K562 (cell line): ENCODE data around the gene PRPF6. TPM values are rescaled to one million over a fixed set of nuclear protein-coding genes. Genes with fewer than 3 reads are reported as not detected.

Source experiments
- FOXJ3 ChIP-seq: sonication (generic); formaldehyde crosslinking; IDR thresholded peaks from 2 replicates; pipeline ENCODE4 v1.4.0; 2020; ENCODE audit warnings: mild to moderate bottlenecking, missing genetic modification reagents
- FOXM1 ChIP-seq, 2 experiments: fragments of 450-650 bp in 1 of 2; sonication (generic) in 1 of 2; formaldehyde crosslinking in 1 of 2; IDR thresholded peaks; 2 replicates each; pipeline versions ENCODE4 v1.6.1 to v1.9.0; 2017 to 2022; ENCODE audit warnings: low read depth in 2 of 2, mild to moderate bottlenecking in 2 of 2, missing genetic modification reagents in 1 of 2, moderate library complexity in 1 of 2
- MLX ChIP-seq, 2 experiments: fragments of 450-650 bp in 1 of 2; sonication (generic) in 1 of 2; formaldehyde crosslinking; conservative IDR thresholded peaks; 2 replicates each; pipeline versions ENCODE4 v1.4.0 to v1.8.1; 2020 to 2022; ENCODE audit warnings: mild to moderate bottlenecking in 1 of 2, missing genetic modification reagents in 1 of 2
- NFXL1 ChIP-seq: fragments of 450-650 bp; formaldehyde crosslinking; IDR thresholded peaks from 2 replicates; pipeline ENCODE4 v1.4.0; 2021; ENCODE audit warnings: mild to moderate bottlenecking
- POLR3A ChIP-seq: IDR thresholded peaks from 2 replicates; pipeline ENCODE4 v1.6.1; 2011; ENCODE audit warnings: borderline replicate concordance, mild to moderate bottlenecking, moderate library complexity; ENCODE audit not compliant: insufficient read length, insufficient read depth; ENCODE audit errors: extremely low read depth
- SETDB1 ChIP-seq: IDR thresholded peaks from one replicate; pipeline ENCODE4 v1.6.1; 2012; ENCODE audit warnings: low read length, control low read depth, inconsistent platforms
- WHSC1 ChIP-seq: IDR thresholded peaks from one replicate; pipeline ENCODE4 v1.6.1; 2012; ENCODE audit warnings: low read length, control low read depth, inconsistent platforms
- ZNF324 ChIP-seq: fragments of 250-450 bp; sonication (Bioruptor Pico); IDR thresholded peaks from 2 replicates; pipeline ENCODE4 v1.4.0; 2020; ENCODE audit warnings: mild to moderate bottlenecking
- ZNF699 ChIP-seq: fragments of 250-450 bp; sonication (Bioruptor Pico); IDR thresholded peaks from 2 replicates; pipeline ENCODE4 v1.8.0; 2021; ENCODE audit warnings: mild to moderate bottlenecking, moderate library complexity; ENCODE audit not compliant: insufficient replicate concordance
- ZNF780A ChIP-seq: fragments of 250-450 bp; sonication (Bioruptor Pico); IDR thresholded peaks from 2 replicates; pipeline ENCODE4 v1.5.0; 2021; ENCODE audit warnings: mild to moderate bottlenecking
- polyA plus RNA-seq, 8 experiments: library from polyadenylated mRNA; depleted of rRNA in 4 of 8; stranded (reverse) in 5 of 8; unstranded in 3 of 8; fragments of >200 nt; fragmentation: Nextera tagmentation in 2 of 8; fragmentation: Illumina TruSeq in 1 of 8; extraction: Ambion mirVana in 2 of 8; extraction: Trizol in 1 of 8; gene quantifications; 2 replicates each; pipeline versions ENCODE4 v1.2.1 to v1.2.3, GENCODE V29; 2011 to 2014; ENCODE audit warnings: inconsistent platforms in 1 of 8, missing spikeins in 1 of 8
- total RNA-seq, 7 experiments: library from RNA; depleted of rRNA in 6 of 7; stranded (reverse); fragments of >200 nt in 6 of 7; fragmentation: Illumina TruSeq in 2 of 7; extraction: Trizol in 2 of 7; gene quantifications; 2 replicates each; pipeline versions ENCODE4 v1.2.1 to v1.2.3, GENCODE V29; 2011 to 2021; ENCODE audit warnings: low replicate concordance in 1 of 7
- TF ChIP-seq, protein P1 (sequence below), 2 experiments: fragments of 450-650 bp; IDR thresholded peaks; 2 replicates each; pipeline ENCODE4 v1.6.1; 2016; ENCODE audit warnings: mild to moderate bottlenecking in 2 of 2, borderline replicate concordance in 1 of 2, low read depth in 1 of 2, moderate library complexity in 1 of 2
- TF ChIP-seq, protein P2 (sequence below): fragments of 450-650 bp; IDR thresholded peaks from 2 replicates; pipeline ENCODE4 v1.6.1; 2016; ENCODE audit warnings: missing biosample characterization, missing genetic modification characterization
- TF ChIP-seq, protein P3 (sequence below): fragments of 450-650 bp; formaldehyde crosslinking; IDR thresholded peaks from 2 replicates; pipeline ENCODE4 v1.4.0; 2022; ENCODE audit warnings: missing genetic modification characterization

Gene PRPF6
- total and polyA plus RNA-seq, 9 of the 15 experiments (the other 6 are each of a cell fraction or from before 2014, with no cell fraction given): 4.2 to 83.2 (median 59.9) TPM

- no peak for TF ChIP-seq POLR3A
- TF ChIP-seq, protein P1, sequence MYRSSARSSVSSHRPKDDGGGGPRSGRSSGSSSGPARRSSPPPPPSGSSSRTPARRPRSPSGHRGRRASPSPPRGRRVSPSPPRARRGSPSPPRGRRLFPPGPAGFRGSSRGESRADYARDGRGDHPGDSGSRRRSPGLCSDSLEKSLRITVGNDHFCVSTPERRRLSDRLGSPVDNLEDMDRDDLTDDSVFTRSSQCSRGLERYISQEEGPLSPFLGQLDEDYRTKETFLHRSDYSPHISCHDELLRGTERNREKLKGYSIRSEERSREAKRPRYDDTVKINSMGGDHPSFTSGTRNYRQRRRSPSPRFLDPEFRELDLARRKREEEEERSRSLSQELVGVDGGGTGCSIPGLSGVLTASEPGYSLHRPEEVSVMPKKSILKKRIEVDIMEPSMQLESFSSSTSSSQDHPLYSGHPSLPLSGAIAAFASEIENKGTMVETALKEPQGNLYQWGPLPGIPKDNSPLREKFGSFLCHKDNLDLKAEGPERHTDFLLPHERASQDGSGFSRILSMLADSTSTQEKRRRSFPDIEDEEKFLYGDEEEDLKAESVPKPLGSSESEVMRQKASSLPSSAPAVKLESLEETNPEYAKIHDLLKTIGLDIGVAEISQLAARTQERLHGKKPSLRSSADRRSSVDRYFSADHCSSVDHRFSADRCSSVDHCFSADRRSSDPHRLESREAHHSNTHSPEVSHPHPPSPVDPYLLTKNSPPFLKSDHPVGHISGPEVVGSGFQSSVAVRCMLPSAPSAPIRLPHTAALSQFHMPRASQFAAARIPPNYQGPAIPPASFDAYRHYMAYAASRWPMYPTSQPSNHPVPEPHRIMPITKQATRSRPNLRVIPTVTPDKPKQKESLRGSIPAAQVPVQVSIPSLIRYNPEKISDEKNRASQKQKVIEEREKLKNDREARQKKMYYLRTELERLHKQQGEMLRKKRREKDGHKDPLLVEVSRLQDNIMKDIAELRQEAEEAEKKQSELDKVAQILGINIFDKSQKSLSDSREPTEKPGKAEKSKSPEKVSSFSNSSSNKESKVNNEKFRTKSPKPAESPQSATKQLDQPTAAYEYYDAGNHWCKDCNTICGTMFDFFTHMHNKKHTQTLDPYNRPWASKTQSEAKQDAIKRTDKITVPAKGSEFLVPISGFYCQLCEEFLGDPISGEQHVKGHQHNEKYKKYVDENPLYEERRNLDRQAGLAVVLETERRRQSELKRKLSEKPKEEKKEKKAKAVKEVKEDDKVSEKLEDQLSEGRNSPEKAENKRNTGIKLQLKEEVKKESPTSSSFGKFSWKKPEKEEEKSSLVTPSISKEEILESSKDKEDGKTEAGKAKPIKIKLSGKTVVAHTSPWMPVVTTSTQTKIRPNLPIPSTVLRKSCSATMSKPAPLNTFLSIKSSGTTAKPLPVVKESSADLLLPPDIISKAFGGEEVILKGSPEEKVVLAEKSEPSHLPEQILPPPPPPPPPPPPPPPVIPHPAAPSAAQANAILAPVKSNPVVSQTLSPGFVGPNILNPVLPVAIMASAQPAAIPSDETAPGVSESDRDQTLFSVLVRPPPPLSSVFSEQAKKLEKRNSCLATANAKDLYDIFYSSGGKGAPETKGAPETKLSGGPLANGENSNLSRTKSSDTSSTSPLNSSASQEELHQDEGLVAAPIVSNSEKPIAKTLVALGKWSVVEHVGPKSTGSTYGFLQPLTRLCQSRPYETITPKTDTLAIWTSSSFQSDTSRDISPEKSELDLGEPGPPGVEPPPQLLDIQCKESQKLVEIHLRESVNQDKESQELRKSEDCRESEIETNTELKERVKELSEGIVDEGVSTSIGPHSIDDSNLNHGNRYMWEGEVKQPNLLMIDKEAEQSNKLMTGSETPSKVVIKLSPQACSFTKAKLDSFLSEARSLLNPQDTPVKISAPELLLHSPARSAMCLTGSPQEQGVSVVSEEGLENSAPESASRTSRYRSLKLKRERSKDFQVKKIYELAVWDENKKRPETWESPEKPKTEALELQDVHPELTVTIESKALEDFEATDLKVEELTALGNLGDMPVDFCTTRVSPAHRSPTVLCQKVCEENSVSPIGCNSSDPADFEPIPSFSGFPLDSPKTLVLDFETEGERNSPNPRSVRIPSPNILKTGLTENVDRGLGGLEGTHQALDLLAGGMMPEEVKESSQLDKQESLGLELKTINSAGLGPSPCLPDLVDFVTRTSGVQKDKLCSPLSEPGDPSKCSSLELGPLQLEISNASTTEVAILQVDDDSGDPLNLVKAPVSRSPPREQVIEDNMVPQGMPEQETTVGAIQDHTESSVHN (IDR thresholded peaks at IDR 0.05; ENCODE audit: borderline replicate concordance in 1 of 2, low read depth in 1 of 2): no peak
- no peak for TF ChIP-seq NFXL1 (CRISPR knock-in tag)
- TF ChIP-seq, protein P2, sequence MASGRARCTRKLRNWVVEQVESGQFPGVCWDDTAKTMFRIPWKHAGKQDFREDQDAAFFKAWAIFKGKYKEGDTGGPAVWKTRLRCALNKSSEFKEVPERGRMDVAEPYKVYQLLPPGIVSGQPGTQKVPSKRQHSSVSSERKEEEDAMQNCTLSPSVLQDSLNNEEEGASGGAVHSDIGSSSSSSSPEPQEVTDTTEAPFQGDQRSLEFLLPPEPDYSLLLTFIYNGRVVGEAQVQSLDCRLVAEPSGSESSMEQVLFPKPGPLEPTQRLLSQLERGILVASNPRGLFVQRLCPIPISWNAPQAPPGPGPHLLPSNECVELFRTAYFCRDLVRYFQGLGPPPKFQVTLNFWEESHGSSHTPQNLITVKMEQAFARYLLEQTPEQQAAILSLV (tag): no peak
- TF ChIP-seq FOXJ3 (CRISPR knock-in tag): no peak
- no peak for TF ChIP-seq MLX (CRISPR knock-in tag; conservative IDR thresholded peaks at IDR 0.05)
- no peak for TF ChIP-seq FOXM1 (IDR thresholded peaks at IDR 0.05; ENCODE audit: low read depth)
- TF ChIP-seq FOXM1 (CRISPR knock-in tag; IDR thresholded peaks at IDR 0.05; ENCODE audit: low read depth): no peak
- no peak for TF ChIP-seq ZNF780A
- no peak for TF ChIP-seq ZNF699
- no peak for TF ChIP-seq ZNF324 (CRISPR knock-in tag)
- no peak for TF ChIP-seq WHSC1
- TF ChIP-seq, protein P3, sequence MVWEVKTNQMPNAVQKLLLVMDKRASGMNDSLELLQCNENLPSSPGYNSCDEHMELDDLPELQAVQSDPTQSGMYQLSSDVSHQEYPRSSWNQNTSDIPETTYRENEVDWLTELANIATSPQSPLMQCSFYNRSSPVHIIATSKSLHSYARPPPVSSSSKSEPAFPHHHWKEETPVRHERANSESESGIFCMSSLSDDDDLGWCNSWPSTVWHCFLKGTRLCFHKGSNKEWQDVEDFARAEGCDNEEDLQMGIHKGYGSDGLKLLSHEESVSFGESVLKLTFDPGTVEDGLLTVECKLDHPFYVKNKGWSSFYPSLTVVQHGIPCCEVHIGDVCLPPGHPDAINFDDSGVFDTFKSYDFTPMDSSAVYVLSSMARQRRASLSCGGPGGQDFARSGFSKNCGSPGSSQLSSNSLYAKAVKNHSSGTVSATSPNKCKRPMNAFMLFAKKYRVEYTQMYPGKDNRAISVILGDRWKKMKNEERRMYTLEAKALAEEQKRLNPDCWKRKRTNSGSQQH (CRISPR knock-in tag): no peak
- no peak for TF ChIP-seq SETDB1
These were observed 2.4 kb upstream of the PRPF6 start (continued) for GRCh38 chr20:63978319-63979228.
